H1 (cell line): Measurements from ENCODE around the gene PRKN. TPM values are rescaled to one million over a fixed set of nuclear protein-coding genes. Genes with fewer than 3 reads are reported as not detected.
A peak's percentile ranks its signal among the peaks of the same experiment; 100 is the strongest.

Experiments used
- CTCF ChIA-PET: fragments of 300-600 bp; sonication (Branson Sonifier 250); formaldehyde crosslinking; loops from one replicate; lab custom pipeline; 2021; ENCODE audit not compliant: partially characterized antibody; lab: Charles Lee
- POLR2A ChIA-PET: fragments of 300-600 bp; sonication (Branson Sonifier 250); formaldehyde crosslinking; loops from one replicate; lab custom pipeline; 2021; ENCODE audit warnings: inconsistent platforms; ENCODE audit not compliant: partially characterized antibody; lab: Charles Lee
- DNase-seq, 2 experiments: peaks; one replicate each; pipeline versions ENCODE4 v3.0.0 to v3.0.0-alpha.2; 2010 to 2022; ENCODE audit warnings: low spot score in 2 of 2, low read depth in 1 of 2, mixed read lengths in 1 of 2
- FAIRE-seq: peaks from 2 replicates; lab custom pipeline; 2011; peaks lifted over from hg19 to GRCh38; lab: Jason Lieb, UNC
- H2AFZ ChIP-seq: 2 replicates; pipeline ENCODE4 v1.8.1; 2012; ENCODE audit warnings: low read length, inconsistent platforms
- H2AK5ac ChIP-seq: 2 replicates; pipeline ENCODE4 v1.6.1; 2013; ENCODE audit warnings: low read depth, low read length
- H2BK120ac ChIP-seq: replicated peaks from 2 replicates; pipeline ENCODE3; 2013; ENCODE audit warnings: low read depth, low read length, inconsistent platforms
- H2BK12ac ChIP-seq: 2 replicates; pipeline ENCODE4 v1.6.1; 2013; ENCODE audit warnings: low read depth, low read length
- H2BK15ac ChIP-seq: 2 replicates; pipeline ENCODE4 v1.6.1; 2013; ENCODE audit warnings: low read length
- H2BK20ac ChIP-seq: 2 replicates; pipeline ENCODE4 v1.6.1; 2013; ENCODE audit warnings: low read length
- H2BK5ac ChIP-seq: 2 replicates; pipeline ENCODE4 v1.6.1; 2013; ENCODE audit warnings: low read depth, low read length
- H3K14ac ChIP-seq: 2 replicates; pipeline ENCODE4 v1.6.1; 2013; ENCODE audit warnings: inconsistent platforms; ENCODE audit not compliant: insufficient read length
- H3K18ac ChIP-seq: 2 replicates; pipeline ENCODE4 v1.6.1; 2013; ENCODE audit warnings: low read length; ENCODE audit errors: extremely low read depth
- H3K23ac ChIP-seq: 2 replicates; pipeline ENCODE4 v1.6.1; 2013; ENCODE audit warnings: inconsistent platforms; ENCODE audit not compliant: insufficient read length
- H3K23me2 ChIP-seq: 2 replicates; pipeline ENCODE4 v1.6.1; 2013; ENCODE audit warnings: low read depth, low read length
- H3K27ac ChIP-seq: 2 replicates; pipeline ENCODE4 v1.6.1; 2011; ENCODE audit warnings: low read depth, low read length, inconsistent platforms
- H3K27me3 ChIP-seq, 4 experiments: replicated peaks in 1 of 4; 1 replicate in 1 of 4; 2 replicates in 3 of 4; pipeline versions ENCODE4 v1.6.1 to v1.8.1; 2011 to 2013; ENCODE audit warnings: low read length in 3 of 4, mild to moderate bottlenecking in 3 of 4, inconsistent platforms in 2 of 4, mixed read lengths in 2 of 4, moderate library complexity in 1 of 4; ENCODE audit not compliant: control insufficient read depth in 3 of 4, insufficient read depth in 3 of 4; ENCODE audit errors: extremely low read depth in 1 of 4
- H3K36me3 ChIP-seq, 4 experiments: 2 replicates each; pipeline versions ENCODE4 v1.6.1 to v1.8.1; 2011 to 2013; ENCODE audit warnings: mild to moderate bottlenecking in 4 of 4, low read length in 3 of 4, moderate library complexity in 2 of 4, control low read depth in 1 of 4, inconsistent platforms in 1 of 4; ENCODE audit not compliant: insufficient read depth in 4 of 4, control insufficient read depth in 2 of 4
- H3K4ac ChIP-seq: replicated peaks from 2 replicates; pipeline ENCODE3; 2013; ENCODE audit warnings: low read length, low read depth, mixed read lengths, inconsistent platforms; ENCODE audit not compliant: insufficient read length
- H3K4me1 ChIP-seq, 4 experiments: replicated peaks in 1 of 4; 1 replicate in 1 of 4; 2 replicates in 3 of 4; pipeline versions ENCODE4 v1.6.1 to v1.8.1; 2011 to 2013; ENCODE audit warnings: low read length in 3 of 4, inconsistent platforms in 2 of 4, mixed read lengths in 1 of 4; ENCODE audit not compliant: insufficient read depth in 4 of 4, control insufficient read depth in 3 of 4
- H3K4me2 ChIP-seq, 2 experiments: 2 replicates each; pipeline versions ENCODE4 v1.6.1 to v1.8.1; 2011 to 2013; ENCODE audit warnings: low read depth in 2 of 2, low read length in 2 of 2, control low read depth in 1 of 2, inconsistent platforms in 1 of 2, mild to moderate bottlenecking in 1 of 2; ENCODE audit not compliant: insufficient read depth in 1 of 2
- H3K4me3 ChIP-seq, 4 experiments: fragments of 200-600, 300-600 bp in 1 of 4; sonication (generic), shearing (Covaris generic), sonication (Bioruptor Twin) in 1 of 4; 2 replicates each; pipeline versions ENCODE4 v1.5.1 to v1.8.1; 2011 to 2016; ENCODE audit warnings: low read length in 4 of 4, low read depth in 3 of 4, control low read depth in 2 of 4, inconsistent platforms in 2 of 4, mild to moderate bottlenecking in 2 of 4, mixed read lengths in 1 of 4, moderate library complexity in 1 of 4; ENCODE audit not compliant: insufficient read depth in 2 of 4; ENCODE audit errors: extremely low read depth in 1 of 4
- H3K56ac ChIP-seq: replicated peaks from 2 replicates; pipeline ENCODE3; 2013; ENCODE audit warnings: low read depth, mild to moderate bottlenecking, mixed read lengths, low read length, inconsistent platforms; ENCODE audit not compliant: insufficient read length
- H3K79me1 ChIP-seq: 2 replicates; pipeline ENCODE4 v1.6.1; 2013; ENCODE audit warnings: low read depth, low read length, control low read depth
- H3K79me2 ChIP-seq, 2 experiments: 2 replicates each; pipeline versions ENCODE4 v1.6.1 to v1.8.1; 2012 to 2013; ENCODE audit warnings: low read length in 2 of 2, mild to moderate bottlenecking in 2 of 2, inconsistent platforms in 1 of 2; ENCODE audit not compliant: insufficient read depth in 2 of 2, control insufficient read depth in 1 of 2
- H3K9ac ChIP-seq, 4 experiments: replicated peaks in 1 of 4; 1 replicate in 1 of 4; 2 replicates in 3 of 4; pipeline versions ENCODE4 v1.6.1 to v1.8.1; 2011 to 2013; ENCODE audit warnings: low read depth in 3 of 4, low read length in 3 of 4, control low read depth in 2 of 4, mild to moderate bottlenecking in 2 of 4, moderate library complexity in 2 of 4, inconsistent platforms in 1 of 4; ENCODE audit errors: extremely low read depth in 1 of 4
- H3K9me3 ChIP-seq, 2 experiments: 2 replicates each; pipeline versions ENCODE4 v1.6.1 to v1.8.1; 2012 to 2013; ENCODE audit warnings: mild to moderate bottlenecking in 2 of 2, moderate library complexity in 2 of 2, control low read depth in 1 of 2, inconsistent platforms in 1 of 2, low read depth in 1 of 2, low read length in 1 of 2, mixed read lengths in 1 of 2; ENCODE audit not compliant: insufficient read depth in 2 of 2
- H4K20me1 ChIP-seq, 2 experiments: replicated peaks in 1 of 2; 2 replicates each; pipeline versions ENCODE3 to v1.8.1; 2011 to 2013; ENCODE audit warnings: inconsistent platforms in 2 of 2, low read length in 2 of 2, mild to moderate bottlenecking in 1 of 2; ENCODE audit not compliant: insufficient read depth in 2 of 2, control insufficient read depth in 1 of 2
- H4K5ac ChIP-seq: 2 replicates; pipeline ENCODE4 v1.6.1; 2013; ENCODE audit warnings: low read length, low read depth, mixed read lengths, inconsistent platforms; ENCODE audit not compliant: insufficient read length
- H4K8ac ChIP-seq: 2 replicates; pipeline ENCODE4 v1.8.0; 2013; ENCODE audit warnings: mild to moderate bottlenecking, moderate library complexity, low read length, inconsistent platforms; ENCODE audit not compliant: insufficient read depth; ENCODE audit errors: extremely low read depth
- H4K91ac ChIP-seq: replicated peaks from 2 replicates; pipeline ENCODE3; 2013; ENCODE audit warnings: low read length, mixed read lengths, inconsistent platforms; ENCODE audit not compliant: insufficient read length
- ASH2L ChIP-seq: fragments of 200-600, 300-600 bp; sonication (generic); IDR thresholded peaks from one replicate; pipeline ENCODE4 v1.7.1; 2017; ENCODE audit warnings: low read length
- CREB1 ChIP-seq: IDR thresholded peaks from 2 replicates; pipeline ENCODE4 v1.6.1; 2012; ENCODE audit warnings: inconsistent platforms
- E2F6 ChIP-seq: IDR thresholded peaks from 2 replicates; pipeline ENCODE4 v1.6.1; 2012; ENCODE audit warnings: inconsistent platforms
- HDAC6 ChIP-seq: IDR thresholded peaks from one replicate; pipeline ENCODE4 v1.7.1; 2012; ENCODE audit warnings: low read depth, mild to moderate bottlenecking, inconsistent platforms, low read length, moderate library complexity
- MAFK ChIP-seq: IDR thresholded peaks from 2 replicates; pipeline ENCODE4 v1.6.1; 2012; ENCODE audit warnings: low read depth, mild to moderate bottlenecking, improper control_type of control experiment, low read length
- RNF2 ChIP-seq: fragments of 200-900, 300-1000 bp; sonication (generic); IDR thresholded peaks from 2 replicates; pipeline ENCODE4 v1.7.1; 2016; ENCODE audit warnings: borderline replicate concordance, low read depth, mild to moderate bottlenecking, antibody characterized with exemption, low read length; ENCODE audit not compliant: poor library complexity, severe bottlenecking; ENCODE audit errors: missing control alignments
- TEAD4 ChIP-seq: IDR thresholded peaks from 2 replicates; pipeline ENCODE4 v1.6.1; 2012; ENCODE audit warnings: low read depth, low read length, inconsistent platforms, mixed read lengths
- USF2 ChIP-seq: IDR thresholded peaks from 2 replicates; pipeline ENCODE4 v1.6.1; 2011; ENCODE audit warnings: low read length, improper control_type of control experiment
- WGBS, 2 experiments: shearing (Covaris generic) in 1 of 2; methylation state at CpG; one replicate each; pipeline versions ENCODE4 v1.1.6 to v1.1.7; 2013 to 2015; ENCODE audit warnings: low lambda C conversion rate in 2 of 2, mixed read lengths in 2 of 2, inconsistent platforms in 1 of 2, low coverage in 1 of 2, missing lambda C conversion rate in 1 of 2; ENCODE audit not compliant: insufficient replicate concordance in 2 of 2, insufficient coverage in 1 of 2, insufficient read length in 1 of 2; ENCODE audit errors: extremely low coverage in 1 of 2, missing lambda C conversion rate in 1 of 2; 5-methylcytosine and 5-hydroxymethylcytosine counted together
- polyA plus RNA-seq, 7 experiments: library from polyadenylated mRNA; depleted of rRNA in 3 of 7; stranded (reverse) in 5 of 7; unstranded in 2 of 7; fragments of >200 nt in 5 of 7; fragments of 200-250 nt in 2 of 7; gene quantifications; 1 replicate in 5 of 7; 2 replicates in 1 of 7; 4 replicates in 1 of 7; pipeline versions ENCODE4 v1.2.1 to v1.2.3, GENCODE V29; 2011 to 2013; ENCODE audit warnings: missing spikeins in 2 of 7, mixed read lengths in 2 of 7
- total RNA-seq: library from RNA; stranded (reverse); fragmentation: NEBNext Ultra II Directional; extraction: Animal tissue kit (Norgen Biotek cat#: 25700); gene quantifications from 2 replicates; pipeline ENCODE4 v1.2.1, GENCODE V29; 2021

PRKN gene
- total and polyA plus RNA-seq, 2 of the 8 experiments (the other 6 are each of a cell fraction or from before 2014, with no cell fraction given), result 0.13 to 0.29 TPM

- CTCF ChIA-PET, result no interaction called here
- H4K8ac ChIP-seq, result no peak overlapping the region
- H3K4me3 ChIP-seq, result no peak overlapping the region
- no peak overlapping the region for H2BK120ac ChIP-seq
- H3K27me3 ChIP-seq, result no peaks in the 10 kb centered on the region
- H4K20me1 ChIP-seq, result no peaks in the 10 kb centered on the region
- no peak overlapping the region for H2AK5ac ChIP-seq
- H3K23me2 ChIP-seq, result no peaks in the 10 kb centered on the region
- H2BK12ac ChIP-seq, result no peak overlapping the region
- no peak overlapping the region for H3K9ac ChIP-seq
- H4K5ac ChIP-seq, result no peak overlapping the region
- DNase-seq (no peak), FAIRE-seq (no peak)
- peaks cover 0 to 4% (median 3%) of the 10 kb centered on the region in 4 experiments; a peak in 3 of 7 replicates for H3K4me1 ChIP-seq
- no peak overlapping the region for H3K4me2 ChIP-seq
- no peak overlapping the region for H3K27ac ChIP-seq
- no peak overlapping the region for H2BK5ac ChIP-seq
- no peak overlapping the region for H2AFZ ChIP-seq
- POLR2A ChIA-PET, result no interaction called here
- no peak overlapping the region for H2BK20ac ChIP-seq
- H4K91ac ChIP-seq, result no peak overlapping the region
- no peak overlapping the region for H3K23ac ChIP-seq
- no peaks in the 10 kb centered on the region for H3K9me3 ChIP-seq
- H2BK15ac ChIP-seq, result no peak overlapping the region
- no peak overlapping the region for H3K18ac ChIP-seq
- H3K36me3 ChIP-seq, result no peaks in the 10 kb centered on the region
- no peaks in the 10 kb centered on the region for H3K79me2 ChIP-seq
- TF ChIP-seq RNF2 (no peak), CREB1 (no peak), TEAD4 (no peak), HDAC6 (no peak), MAFK (peak; percentile 59; the same call in 1 of the 2 replicates), USF2 (no peak), ASH2L (no peak), E2F6 (no peak)
- 86% methylated on average over 1 of the region's 1 CpG; no CpG with 5 or more reads in 1 of the 2 experiments for WGBS, 2 experiments
- H3K56ac ChIP-seq, result no peak overlapping the region
- no peak overlapping the region for H3K14ac ChIP-seq
- H3K79me1 ChIP-seq, result no peaks in the 10 kb centered on the region
- H3K4ac ChIP-seq, result no peak overlapping the region
These were observed 466.0 kb downstream of the PRKN start for GRCh38 chr6:162261598-162261997.
